Panc1 (cell line): ENCODE results near the gene PCK2.

Experiments
- CTCF ChIP-seq: fragments of 450-650 bp; IDR thresholded peaks from 2 replicates; pipeline ENCODE4 v1.5.1; 2017; ENCODE audit warnings: mild to moderate bottlenecking
- POLR2AphosphoS5 ChIP-seq: IDR thresholded peaks from 2 replicates; pipeline ENCODE4 v1.6.1; 2012; ENCODE audit warnings: mild to moderate bottlenecking, low read depth, low read length, moderate library complexity
- SIN3A ChIP-seq: IDR thresholded peaks from 2 replicates; pipeline ENCODE4 v1.6.1; 2012; ENCODE audit warnings: low read depth, mild to moderate bottlenecking, low read length, moderate library complexity, borderline replicate concordance; ENCODE audit not compliant: insufficient read depth
- TCF7L2 ChIP-seq: IDR thresholded peaks from 2 replicates; pipeline ENCODE4 v1.6.1; 2011; ENCODE audit warnings: mild to moderate bottlenecking, low read depth, low read length, inconsistent platforms

- no peak for TF ChIP-seq CTCF
- no peak for TF ChIP-seq POLR2AphosphoS5
- TF ChIP-seq TCF7L2, result no peak
- TF ChIP-seq SIN3A, result no peak
These were observed 27.1 kb downstream of the PCK2 start for GRCh38 chr14:24121210-24121609.
